CD4-positive, alpha-beta T cell treated with Interleukin-4 for 4 hours (primary cell): ENCODE data around the gene TMEM175.

ENCODE experiments used
- DNase-seq: peaks from one replicate; pipeline ENCODE4 v3.0.0-alpha.2; 2020

TMEM175 gene

DNA sequence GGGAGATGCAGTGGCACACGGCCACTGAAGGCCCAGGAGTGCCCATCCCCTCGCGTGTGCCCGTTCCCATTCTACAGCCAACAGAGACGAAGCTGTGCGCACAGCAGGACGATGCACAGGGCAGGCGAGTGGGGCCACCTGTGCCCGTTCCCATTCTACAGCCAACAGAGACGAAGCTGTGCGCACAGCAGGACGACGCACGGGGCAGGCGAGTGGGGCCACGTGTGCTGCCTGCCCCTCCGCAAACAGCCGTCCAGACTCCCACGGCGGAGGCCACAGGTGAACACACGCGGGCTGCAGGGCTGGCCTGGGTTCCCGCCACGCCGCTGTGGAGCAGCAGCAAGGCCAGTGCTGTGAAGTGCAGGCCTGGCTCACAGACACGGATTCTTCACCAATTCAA lies 32.2 kb upstream of the TMEM175 start:
- no peak for DNase-seq

DNA sequence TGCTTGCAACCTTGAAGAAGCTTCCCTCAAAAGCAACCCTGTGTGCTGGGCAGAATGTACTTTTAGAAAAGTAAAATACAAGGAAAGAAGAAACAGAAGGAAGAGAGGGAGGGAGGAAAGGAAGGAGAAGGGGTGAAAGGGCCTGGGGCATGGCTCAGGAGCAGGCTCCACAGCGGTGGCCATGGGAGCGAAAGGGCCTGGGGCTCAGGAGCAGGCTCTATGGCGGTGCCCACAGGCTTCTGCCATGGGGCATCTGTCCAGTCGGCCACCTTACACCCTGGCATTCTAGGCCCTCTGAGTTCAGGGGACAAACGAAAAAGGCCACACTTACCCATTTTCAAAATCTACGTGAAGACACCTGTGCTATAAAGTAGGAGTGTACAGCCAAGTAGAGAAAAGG lies 31.5 kb upstream of the TMEM175 start:
- no peak for DNase-seq

DNA sequence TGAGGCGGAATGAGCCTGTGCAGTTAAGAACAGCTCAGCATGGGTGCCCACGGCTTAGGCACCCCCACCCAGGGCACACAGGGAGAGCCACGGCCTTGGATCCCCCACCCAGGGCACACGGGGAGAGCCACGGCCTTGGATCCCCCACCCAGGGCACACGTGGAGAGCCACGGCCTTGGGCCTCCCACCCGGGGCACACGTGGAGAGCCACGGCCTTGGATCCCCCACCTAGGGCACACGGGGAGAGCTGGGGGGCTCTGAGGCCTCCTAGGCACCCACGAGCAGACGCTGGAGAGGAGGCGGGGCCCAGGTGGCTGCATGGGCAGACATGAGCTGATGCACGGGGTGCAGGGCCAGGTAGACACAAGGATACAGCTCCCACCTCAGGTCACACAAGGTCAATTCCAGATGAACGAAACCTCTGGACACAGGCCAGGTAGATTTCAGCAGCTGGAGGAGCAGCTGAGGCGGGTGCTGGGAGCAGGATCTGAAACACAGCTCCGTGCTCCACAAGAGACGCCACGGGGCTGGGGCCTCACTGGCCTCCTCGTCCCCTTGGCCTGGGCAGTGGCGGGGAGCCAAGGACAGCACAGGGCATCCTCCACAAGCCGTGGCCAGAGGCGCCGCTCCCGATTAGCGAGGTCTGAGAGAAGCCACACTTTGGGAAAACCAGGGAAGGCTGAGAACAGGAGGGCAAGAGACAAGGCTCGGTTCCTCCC lies 30.9 kb upstream of the TMEM175 start:
- no peak for DNase-seq

DNA sequence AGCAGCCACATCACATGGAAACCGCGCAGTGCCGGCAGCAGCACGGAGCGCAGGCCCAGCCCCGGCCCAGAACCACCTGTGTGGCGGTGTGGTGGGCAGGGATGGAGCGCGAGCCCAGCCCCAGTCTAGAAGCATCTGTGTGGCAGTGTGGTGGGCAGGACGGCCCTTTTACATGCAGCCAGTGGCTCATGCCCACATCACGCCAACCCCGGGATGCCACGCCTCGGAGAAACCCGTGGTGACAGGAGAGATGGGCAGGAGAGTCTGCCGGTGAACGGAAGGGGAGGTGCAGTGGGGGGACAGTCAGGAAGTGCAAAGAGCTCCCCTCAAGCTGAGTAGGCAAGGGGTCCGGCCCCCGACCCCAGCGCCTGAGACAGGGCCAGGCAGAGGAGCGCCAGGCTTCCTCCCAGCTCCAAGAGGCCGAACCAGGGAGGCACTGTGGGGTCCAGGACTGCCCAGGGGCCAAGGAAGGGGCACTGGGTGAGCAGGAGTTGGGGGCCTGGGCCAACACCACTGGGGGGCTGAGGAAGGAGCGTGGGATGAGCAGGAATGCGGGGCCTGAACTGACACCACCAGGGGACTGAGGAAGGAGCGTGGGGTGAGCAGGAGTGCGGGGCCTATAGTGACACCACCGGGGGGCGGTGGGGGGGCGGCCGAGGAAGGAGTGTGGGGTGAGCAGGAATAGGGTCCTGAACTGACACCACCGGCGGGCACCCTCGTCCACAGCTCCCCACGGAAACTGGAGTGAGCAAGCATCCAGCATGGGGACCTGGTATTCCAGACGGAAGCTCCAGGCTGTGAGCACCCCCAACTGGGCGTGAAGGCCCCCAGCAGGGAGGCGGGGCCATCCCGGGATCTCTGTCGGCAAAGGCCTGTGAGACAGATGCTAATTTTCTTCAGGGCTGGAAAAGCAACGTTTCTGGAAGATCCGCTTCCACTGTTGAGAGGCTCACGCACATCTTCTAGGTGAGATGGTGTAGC lies 28.9 kb upstream of the TMEM175 start:
- DNase-seq = no peak

DNA sequence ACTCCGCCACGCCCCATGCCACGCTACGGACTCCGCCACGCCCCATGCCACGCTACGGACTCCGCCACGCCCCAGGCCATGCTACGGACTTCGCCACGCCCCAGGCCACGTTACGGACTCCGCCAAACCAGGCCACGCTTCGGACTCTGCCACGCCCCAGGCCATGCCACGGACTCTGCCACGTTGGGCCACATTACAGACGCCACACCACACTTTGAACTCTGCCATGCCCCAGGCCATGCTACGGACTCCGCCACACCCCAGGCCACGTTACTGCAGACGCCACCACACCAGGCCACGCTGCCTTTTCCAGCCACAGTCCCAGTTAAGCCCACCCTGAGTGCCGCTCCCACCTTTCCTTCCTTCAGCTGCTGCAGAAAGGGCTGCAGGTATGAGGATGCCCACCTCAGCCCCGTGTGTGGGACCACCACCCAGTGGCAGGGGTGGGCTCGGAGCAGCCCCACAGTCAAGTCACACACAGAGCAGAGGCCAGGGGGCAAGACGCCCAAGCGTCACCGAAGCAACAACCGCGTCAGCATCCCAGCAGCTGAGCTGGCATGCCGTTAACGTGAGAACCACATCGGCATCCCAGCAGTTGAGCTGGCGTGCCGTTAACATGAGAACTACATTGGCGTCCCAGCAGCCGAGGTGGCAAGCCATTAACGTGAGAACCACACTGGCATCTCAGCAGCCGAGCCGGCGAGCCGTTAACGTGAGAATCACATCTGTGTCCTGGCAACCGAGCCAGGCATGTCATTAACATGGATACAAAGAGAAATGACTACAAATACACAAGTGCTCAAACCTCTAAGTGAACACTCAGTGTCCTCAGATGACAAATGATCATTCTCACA lies 26.5 kb upstream of the TMEM175 start:
- no peak for DNase-seq

DNA sequence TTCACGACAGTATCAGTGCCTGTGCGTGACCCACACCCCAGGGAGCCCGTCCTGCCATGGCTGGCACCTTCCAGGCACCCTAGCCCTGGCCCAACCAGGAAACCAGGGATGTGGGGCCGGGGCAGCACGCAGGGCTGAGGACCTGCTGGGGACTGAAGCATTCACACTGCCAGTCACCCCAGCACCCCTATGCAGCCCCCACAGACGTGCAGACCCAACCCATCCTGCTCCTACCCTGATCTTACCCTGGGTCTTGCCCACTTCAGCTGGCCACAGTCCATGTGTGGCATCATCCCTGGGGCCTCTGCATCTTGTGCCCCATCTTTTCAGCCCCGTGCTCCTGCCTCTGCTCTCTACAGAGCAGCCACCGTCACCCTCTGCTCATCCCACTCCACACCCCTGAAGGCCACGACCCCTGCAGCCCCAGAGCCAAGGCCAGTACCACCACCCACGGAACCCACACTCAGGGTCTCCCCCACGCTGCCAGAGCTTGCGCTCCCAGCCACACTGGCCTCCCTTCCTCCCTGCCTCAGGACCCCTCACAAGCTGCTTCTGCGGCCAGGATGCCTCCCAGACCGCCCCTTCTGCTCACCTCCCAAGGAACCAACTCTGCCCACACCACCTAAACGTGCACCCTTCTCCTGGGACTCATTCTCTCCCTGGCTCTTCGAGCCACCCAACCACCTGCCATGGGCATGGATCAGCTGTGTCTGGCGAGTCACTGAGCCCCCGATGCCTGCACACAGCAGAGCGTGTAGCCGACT lies 25.7 kb upstream of the TMEM175 start:
- DNase-seq = no peak

DNA sequence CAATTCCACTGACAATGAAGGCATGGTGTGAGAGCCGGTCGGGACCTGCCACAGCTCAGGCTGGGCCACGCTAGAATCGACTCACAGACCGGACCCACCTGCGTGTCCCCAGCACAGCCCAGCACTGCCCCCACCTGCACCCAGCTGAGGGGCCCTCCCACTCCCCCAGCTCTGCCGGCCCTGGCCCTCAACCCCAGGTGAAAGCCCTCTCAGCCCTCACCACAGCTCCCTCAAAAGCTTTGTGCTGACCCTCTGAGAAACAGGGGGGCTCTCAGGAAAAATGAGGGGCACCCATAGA lies 25.2 kb upstream of the TMEM175 start:
- no peak for DNase-seq

DNA sequence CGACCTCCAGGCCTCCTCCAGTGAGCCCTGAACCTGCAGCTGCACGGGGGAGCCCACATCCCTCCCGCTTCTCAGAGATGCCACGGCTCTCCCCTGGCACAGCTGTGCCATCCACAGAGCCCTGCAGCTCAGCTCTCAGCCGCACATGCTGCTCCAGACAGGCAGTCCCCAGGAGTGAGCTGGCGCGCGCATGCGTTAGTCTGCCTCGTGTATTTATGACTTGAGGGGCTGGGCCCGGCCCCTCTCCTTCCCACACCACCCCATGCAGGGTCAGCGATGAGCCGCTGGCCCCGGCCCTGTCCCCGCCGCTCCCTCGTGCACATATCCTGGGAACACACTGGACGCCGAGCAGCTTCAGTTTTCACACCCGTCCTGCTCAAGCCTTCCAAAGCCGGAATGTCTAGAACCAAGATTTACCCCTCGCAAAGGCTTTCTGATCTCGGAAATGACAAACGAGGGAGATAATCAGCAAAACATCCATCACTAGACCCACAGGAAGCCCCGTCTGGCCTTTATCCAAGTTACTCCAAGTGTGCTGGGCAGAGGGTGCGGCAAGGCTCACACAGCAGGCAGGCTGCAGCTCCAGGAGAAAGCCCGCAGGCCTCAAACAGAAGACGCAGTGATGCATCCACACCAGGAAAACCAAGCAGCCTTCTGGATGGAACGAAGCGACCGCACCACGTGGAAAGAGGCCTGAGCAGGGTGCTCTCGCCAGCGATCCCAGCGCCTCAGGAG lies 24.4 kb upstream of the TMEM175 start:
- no peak for DNase-seq

DNA sequence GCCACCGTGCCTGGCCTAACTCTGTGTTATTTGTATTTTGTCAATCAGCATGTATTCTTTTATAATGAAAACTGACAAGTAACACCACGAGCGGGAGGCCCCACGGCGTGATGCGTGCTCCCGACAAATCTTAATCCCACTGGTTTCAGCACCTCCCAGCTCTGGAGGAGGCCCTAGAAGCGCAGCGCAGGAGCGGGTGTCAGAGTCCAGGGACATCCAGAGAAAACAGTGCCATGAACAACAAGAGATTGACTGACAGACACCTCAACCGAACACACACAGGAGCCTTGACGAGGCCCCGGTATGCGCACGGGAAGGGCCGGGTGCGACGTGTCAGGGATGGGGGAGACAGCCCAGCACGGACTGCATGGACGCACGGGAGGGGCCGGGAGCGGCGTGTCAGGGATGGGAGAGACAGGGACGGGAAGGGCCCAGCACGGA lies 23.1 kb upstream of the TMEM175 start:
- DNase-seq = no peak

DNA sequence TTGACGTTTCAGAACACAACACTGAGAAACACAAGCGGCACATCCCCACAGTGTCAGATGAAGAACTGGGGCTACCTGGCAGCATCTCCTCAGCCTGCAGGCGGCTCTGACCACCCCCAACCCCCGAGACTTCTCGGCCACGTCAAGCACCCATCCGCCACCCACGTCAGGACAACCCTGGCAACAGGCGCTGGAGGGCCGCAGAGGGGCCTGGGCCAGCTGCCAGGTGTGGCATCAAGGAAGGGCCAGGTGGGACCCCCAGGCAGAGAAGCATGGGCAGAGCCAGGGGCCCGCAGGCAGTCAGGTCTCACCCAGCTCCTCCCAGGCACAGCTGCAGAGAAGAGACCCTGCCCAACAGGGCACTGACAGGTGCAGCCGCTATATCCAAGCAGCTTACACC lies 22.4 kb upstream of the TMEM175 start:
- DNase-seq = no peak

DNA sequence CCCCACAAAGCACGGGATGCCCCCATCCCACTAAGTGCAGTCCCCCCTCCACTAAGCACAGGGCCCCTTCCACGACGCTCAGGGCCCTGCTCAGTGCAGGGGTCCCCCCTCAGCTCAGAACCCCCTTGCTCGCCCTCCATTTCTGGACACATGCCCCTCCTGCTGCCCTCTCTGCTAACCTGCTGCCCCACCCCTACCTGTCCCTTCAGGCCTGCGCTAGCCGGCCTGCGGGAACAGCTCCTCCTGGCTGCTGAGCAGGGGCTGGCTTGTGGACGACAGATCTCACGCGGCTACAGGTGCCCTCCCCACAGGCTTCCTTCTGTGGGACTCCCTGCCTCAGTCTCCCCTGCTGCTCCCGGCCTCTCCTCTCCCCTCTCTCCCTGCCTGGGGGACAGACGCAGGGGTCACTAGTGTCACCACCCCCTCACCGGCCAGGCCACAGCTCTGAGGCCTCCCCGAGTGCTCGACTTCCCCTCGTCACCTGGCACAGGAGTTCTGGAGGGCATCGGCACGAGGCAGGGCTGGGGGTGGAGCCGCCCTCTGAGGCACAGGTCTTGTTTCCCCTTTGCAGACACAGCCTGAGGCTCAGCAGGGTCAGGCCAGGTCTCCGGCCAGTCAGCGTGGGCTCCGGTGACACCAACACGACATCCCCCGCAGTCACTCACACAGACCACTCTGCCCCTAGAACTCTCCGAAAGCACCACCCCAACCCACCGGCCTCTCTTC lies 21.7 kb upstream of the TMEM175 start:
- DNase-seq = no peak

DNA sequence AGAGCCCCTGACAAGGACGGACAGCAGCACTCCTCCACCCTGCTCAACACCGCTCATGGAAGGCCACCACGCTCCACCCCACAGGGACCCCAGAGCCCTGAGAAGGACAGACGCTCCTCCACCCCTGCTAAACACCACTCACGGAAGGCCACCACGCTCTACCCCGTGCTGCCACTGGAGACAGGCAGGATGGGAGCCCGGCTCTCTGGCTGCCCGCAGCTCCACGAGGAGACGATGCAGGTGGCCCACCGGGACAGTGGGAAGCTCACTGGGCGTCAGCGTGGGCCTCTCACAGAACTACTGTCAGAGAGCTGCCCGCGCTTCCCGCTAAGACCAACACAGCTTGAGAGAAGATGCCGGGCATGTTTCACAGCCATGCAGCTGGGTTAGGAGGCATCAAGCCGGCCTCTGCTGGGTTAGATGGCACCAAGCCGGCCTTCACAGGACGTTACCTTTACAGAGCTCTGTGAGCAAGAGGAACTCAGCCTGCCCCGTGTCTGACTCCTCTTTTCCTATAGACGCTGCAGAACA lies 21.0 kb upstream of the TMEM175 start:
- DNase-seq = no peak

DNA sequence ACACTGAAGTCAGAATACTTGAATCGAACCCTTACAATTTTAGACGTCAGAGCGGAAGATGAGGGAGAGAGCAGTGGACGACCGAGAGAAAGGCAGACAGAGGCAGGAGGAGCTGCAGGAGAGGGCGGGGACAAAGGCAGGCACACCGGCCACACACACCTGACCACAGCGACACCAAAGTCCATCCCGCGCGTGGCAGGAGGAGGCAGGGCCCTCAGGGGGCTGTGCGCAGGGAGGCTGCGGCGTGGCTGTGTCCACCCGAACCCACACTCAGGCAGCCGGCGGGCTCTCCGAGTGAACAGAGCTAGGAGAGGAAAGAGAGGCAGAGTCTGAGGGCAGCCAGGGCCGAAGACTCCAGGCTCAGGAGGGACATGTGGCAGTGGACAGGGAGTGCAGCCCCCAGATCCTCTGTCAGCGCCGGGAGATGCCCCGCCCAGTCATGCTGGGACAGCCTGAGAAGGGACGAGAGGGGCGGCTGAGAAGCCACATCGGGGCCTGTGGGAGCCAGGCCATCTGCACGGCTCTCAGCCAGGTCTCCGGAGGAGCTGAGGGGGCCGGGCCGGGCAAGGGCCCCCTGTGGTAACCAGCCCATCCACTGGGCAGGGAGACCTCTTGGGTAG lies 20.3 kb upstream of the TMEM175 start:
- DNase-seq = no peak

DNA sequence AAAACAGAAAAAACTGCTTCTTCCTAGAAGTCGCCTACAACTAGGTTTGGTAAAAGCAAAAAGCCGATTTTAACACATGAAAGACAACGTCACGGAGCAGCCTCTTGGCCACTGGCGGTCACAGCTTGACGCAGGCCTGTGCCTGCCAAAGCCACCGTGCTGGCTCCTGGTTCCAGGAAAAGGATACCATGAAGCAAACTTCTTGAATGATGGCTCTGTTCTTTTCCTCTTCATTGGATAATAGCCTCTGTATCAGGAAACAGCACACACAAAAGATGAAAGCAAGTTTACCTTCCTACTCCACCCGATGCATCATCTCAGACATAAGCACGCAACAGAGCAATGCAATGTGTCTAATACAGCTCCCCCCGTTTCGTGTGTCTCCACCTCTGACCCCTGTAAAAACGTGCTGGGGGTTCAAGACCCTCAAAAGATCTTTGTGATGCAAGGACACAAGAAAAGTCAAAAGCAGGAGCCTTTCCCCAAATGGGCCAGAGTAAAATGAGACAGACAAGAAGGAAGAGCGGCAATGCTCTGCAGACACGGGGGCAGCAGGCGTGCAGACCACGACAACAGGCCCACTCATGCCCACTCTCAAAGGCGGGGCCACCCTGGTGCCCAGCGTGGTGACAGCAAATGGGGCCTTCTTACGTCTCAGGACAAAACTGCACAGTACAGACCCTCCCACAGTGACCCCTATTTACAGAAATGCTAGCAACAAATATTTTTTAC lies 19.5 kb upstream of the TMEM175 start:
- DNase-seq = no peak

DNA sequence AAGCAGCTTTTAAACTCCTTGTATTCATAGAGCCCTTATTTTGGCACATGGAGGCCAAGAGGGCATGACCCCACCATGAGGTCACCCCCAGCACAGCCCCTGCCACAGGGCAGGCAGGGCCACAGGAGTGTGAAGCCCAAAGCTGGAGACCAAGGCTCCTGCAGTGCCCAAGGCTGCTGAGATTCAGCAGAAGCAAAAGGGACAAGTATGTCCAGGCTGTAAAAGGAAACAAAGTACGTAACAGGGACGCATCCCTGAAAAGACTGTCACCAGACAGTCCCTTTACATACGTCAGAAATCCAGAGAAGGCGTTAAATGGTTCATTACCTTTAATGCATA lies 19.0 kb upstream of the TMEM175 start:
- DNase-seq = no peak

DNA sequence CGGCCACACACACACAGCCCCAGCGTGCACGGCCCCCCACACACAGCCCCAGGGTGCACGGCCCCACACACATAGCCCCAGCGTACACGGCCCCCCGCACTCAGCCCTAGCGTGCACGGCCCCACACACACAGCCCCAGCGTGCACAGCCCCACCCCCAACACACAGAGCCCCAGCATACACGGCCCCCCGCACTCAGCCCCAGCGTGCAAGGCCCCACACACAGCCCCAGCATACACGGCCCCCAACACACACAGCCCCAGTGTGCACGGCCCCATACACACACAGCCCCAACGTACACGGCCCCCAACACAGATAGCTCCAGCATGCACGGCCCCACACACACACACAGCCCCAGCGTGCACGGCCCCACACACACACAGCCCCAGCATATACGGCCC lies 17.7 kb upstream of the TMEM175 start:
- DNase-seq = no peak

DNA sequence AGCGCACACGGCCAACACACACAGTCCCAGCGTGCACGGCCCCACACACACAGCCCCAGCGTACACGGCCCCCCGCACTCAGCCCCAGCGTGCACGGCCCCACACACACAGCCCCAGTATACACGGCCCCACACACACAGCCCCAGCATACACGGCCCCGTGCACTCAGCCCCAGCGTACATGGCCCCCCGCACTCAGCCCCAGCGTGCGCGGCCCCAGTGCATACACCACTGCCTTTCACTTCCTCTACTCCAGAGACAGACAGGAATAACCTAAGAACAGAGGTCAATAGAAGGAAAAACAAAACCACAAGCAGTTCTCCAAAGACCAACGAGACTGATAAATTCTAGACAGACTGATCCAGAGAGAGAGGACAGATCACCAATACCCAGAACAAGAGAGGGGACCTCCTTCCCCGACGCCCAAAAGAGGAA lies 17.2 kb upstream of the TMEM175 start:
- DNase-seq = no peak

DNA sequence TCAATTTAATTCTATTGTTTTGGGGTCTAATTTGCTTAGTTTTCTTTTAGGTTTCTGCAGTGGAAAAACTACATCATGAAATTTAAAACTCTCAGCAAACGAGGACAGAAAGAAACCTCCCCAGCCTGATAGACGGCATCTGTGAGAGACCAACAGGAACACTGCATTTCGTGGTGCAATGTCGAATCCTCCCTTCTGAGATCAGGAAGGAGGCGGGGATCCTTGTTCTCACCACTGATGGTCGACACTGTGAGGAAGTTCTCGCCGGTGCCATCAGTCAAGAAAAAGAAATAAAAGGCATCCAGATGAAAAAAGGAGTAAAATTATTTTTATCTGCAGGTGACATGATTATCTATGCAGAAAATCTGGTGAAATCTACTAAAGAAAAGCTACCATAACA lies 16.7 kb upstream of the TMEM175 start:
- no peak for DNase-seq

DNA sequence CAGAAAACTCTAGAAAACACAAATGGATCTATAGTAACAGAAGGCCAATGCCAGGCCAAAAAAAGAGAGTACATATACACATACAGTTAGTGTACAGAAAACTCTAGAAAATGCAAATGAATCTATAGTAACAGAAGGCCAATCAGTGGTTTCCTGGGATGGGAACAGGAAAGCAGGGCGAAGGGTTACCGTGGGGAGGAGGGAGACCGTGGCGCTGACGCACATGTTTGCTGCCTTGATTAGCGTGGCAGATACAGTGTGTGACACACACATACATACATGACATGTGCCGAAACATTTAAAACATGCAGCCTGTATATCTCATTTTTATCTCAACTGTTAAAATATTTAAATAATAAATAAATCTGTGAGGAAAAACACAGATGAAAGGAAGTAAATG lies 14.8 kb upstream of the TMEM175 start:
- no peak for DNase-seq

DNA sequence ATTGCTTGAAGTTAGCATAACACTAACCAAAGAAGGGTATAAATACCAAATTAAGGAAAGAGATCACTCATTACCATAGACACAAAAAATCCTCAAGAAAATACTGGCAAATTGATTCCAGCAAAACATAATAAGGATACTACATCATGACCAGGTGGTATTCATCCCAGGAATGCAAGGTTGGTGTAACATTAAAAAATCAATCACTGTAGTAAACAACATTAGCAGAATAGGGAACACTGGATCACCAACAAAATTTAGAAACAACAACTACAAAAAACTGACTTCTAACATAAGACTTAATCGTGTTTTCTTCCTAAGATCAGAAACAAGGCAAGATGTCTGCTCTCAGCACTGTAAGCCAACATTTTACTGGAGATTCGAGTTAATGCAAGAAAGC lies 14.3 kb upstream of the TMEM175 start:
- DNase-seq = no peak
